ENCODE results near the gene FBXO47. TPM values are rescaled to one million over a fixed set of nuclear protein-coding genes. Genes with fewer than 3 reads are reported as not detected.
A peak's percentile ranks its signal among the peaks of the same experiment; 100 is the strongest.

FBXO47 gene
- total and polyA plus RNA-seq, 9 of the 15 experiments (the other 6 are each of a cell fraction or from before 2014, with no cell fraction given): not detected

DNA sequence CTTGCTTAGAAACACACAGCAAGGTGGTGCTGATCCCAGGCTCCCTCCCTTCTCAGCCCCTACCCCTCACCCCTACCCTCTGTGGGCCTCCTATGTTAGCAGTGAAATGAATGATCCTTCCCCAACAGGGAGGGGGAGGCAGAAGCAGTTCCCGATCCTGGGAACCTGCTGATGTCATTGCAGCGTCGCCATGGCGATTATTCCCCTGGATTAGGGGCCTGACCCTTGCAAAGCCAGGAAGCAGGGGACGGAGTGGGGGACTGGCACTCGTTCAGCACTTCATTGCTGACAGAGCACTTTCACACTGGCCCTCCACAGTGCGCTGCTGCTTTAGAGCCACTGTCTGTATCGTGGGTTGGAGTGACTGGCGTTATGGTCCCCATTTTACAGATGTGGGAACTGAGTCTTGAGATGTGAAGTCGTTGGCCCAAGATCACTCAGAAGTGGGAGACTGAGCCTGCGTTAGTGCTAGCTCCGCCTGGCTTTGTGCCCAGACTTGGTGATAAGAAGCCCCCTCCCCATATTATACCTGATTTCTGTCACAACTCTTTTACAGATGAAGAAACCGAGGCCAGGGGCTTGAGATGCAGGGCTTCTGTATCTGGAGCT is 70.8 kb downstream of the FBXO47 start:
- CTCF ChIA-PET (ENCODE audit: low intra/inter-chr PET ratio): interaction anchor here (0.6 kb wide), 1 partner anchor 27 kb away, joined by 3 read pairs; no protein-coding TSS in a partner anchor
- POLR2A ChIA-PET: interaction anchor here (0.5 to 0.8 kb wide), 3 partner anchors 11 to 181 kb away, joined by 3 to 4 read pairs (median 4); no protein-coding TSS in a partner anchor
- in situ Hi-C loops (cut with MboI) (no loop called here), intact Hi-C loops (cut with micrococcal nuclease) (no loop called here)
- no peak overlapping the region for H2AFZ ChIP-seq (ENCODE audit: low read depth, low read length)
- H3K36me3 ChIP-seq (ENCODE audit: control insufficient read depth, insufficient read depth, low read length): peaks cover 84% of the 10 kb centered on the region; the same call in 2 of the 3 replicates
- FAIRE-seq (no peak), DNase-seq (ENCODE audit: extremely low read depth in 1 of 4, low spot score in 3 of 4) (no peak), ATAC-seq (no peak)
- H3K79me2 ChIP-seq (ENCODE audit: control insufficient read depth, insufficient read depth, low read length): peaks cover 17% of the 10 kb centered on the region; the same call in 2 of the 3 replicates
- no peak overlapping the region for H3K9ac ChIP-seq (ENCODE audit: insufficient read depth in 1 of 2, low read depth in 2 of 2, low read length in 2 of 2)
- peaks cover 58 to 59% of the 10 kb centered on the region in 2 experiments for H3K4me1 ChIP-seq (replicated peaks in 1 of 2; ENCODE audit: control insufficient read depth in 2 of 2, insufficient read depth in 2 of 2, low read length in 2 of 2)
- BruUV-seq (replicated peaks): no TSS peak
- H3K4me3 ChIP-seq: no peak overlapping the region
- TF ChIP-seq ZNF23 (CRISPR knock-in tag; IDR thresholded peaks at IDR 0.05) (no peak), RFX1 (IDR thresholded peaks at IDR 0.05) (peak; percentile 80), BCOR (IDR thresholded peaks at IDR 0.05) (peak; percentile 74), KDM1A (IDR thresholded peaks at IDR 0.05) (peak in 1 of 2 experiments; percentile 51; a peak in 2 of 4 replicates), ZFP36 (IDR thresholded peaks at IDR 0.05; ENCODE audit: low read depth, low read length, partially characterized antibody) (peak; percentile 14), RBM25 (IDR thresholded peaks at IDR 0.05; ENCODE audit: low read depth, low read length, severe bottlenecking) (peak; percentile 84), SAFB2 (IDR thresholded peaks at IDR 0.05; ENCODE audit: borderline replicate concordance, low read depth, low read length, severe bottlenecking) (no peak), EHMT2 (IDR thresholded peaks at IDR 0.05) (no peak), NR2F6 (CRISPR knock-in tag; IDR thresholded peaks at IDR 0.05) (no peak), CBFA2T2 (conservative IDR thresholded peaks at IDR 0.05) (no peak), ZNF316 (IDR thresholded peaks at IDR 0.05) (peak; percentile 54; the same call in 1 of the 2 replicates)
- WGBS (ENCODE audit: insufficient coverage, low coverage, missing lambda C conversion rate): 81% methylated on average over 13 of the region's 13 CpGs
- H3K4me2 ChIP-seq (ENCODE audit: insufficient read depth, low read length): no peak overlapping the region
- H3K27me3 ChIP-seq (ENCODE audit: control insufficient read depth in 2 of 2, insufficient read depth in 2 of 2, low read length in 2 of 2): no peaks in the 10 kb centered on the region
- no peaks in the 10 kb centered on the region for H3K9me3 ChIP-seq (replicated peaks; ENCODE audit: control insufficient read depth, insufficient read depth, low read depth, low read length)
- H3K9me1 ChIP-seq (ENCODE audit: control insufficient read depth, insufficient read depth, low read length): peaks cover 4% of the 10 kb centered on the region
- no peak overlapping the region for H3K27ac ChIP-seq (ENCODE audit: extremely low read depth, low read depth, low read length)
- peaks cover 40% of the 10 kb centered on the region for H4K20me1 ChIP-seq (replicated peaks; ENCODE audit: control insufficient read depth, insufficient read depth, low read length)

All from K562 (cell line).